NCI-H2171 treated with DMSO at 0.1 percent for 48 hours (cell line): Measurements from ENCODE around the gene SCRG1.

ENCODE experiments used
- DNase-seq: peaks from one replicate; lab custom pipeline; 2025; lab: John Stamatoyannopoulos, UW

The SCRG1 gene

GRCh38 chr4:173398779-173399415 is at the start of gene SCRG1:
TSS of gene SCRG1 (minus strand) at chr4:173399116. CDS start at chr4:173391414, 7,702 bp downstream.
- no peak for DNase-seq

GRCh38 chr4:173448103-173448502 is 49.2 kb upstream of the SCRG1 start:
- DNase-seq: peak; percentile 83

GRCh38 chr4:173446416-173446815 is 47.5 kb upstream of the SCRG1 start:
- no peak for DNase-seq

- no peak for DNase-seq
Observed at GRCh38 chr4:173443121-173443520, 44.2 kb upstream of the SCRG1 start.

GRCh38 chr4:173442223-173442932 is 43.5 kb upstream of the SCRG1 start:
- no peak for DNase-seq

- no peak for DNase-seq
Observed at GRCh38 chr4:173440888-173441287, 42.0 kb upstream of the SCRG1 start.

- DNase-seq: peak; percentile 54
Observed at GRCh38 chr4:173436771-173437265, 37.9 kb upstream of the SCRG1 start.

- DNase-seq: no peak
Observed at GRCh38 chr4:173436149-173436579, 37.2 kb upstream of the SCRG1 start.

- no peak for DNase-seq
Observed at GRCh38 chr4:173434231-173434630, 35.3 kb upstream of the SCRG1 start.

- no peak for DNase-seq
Observed at GRCh38 chr4:173433447-173433846, 34.5 kb upstream of the SCRG1 start.

GRCh38 chr4:173432430-173432829 is 33.5 kb upstream of the SCRG1 start:
- DNase-seq: no peak

- DNase-seq: no peak
Observed at GRCh38 chr4:173426064-173426463, 27.1 kb upstream of the SCRG1 start.

GRCh38 chr4:173424899-173425805 is 26.2 kb upstream of the SCRG1 start:
- DNase-seq: no peak

GRCh38 chr4:173420801-173421200 is 21.9 kb upstream of the SCRG1 start:
- no peak for DNase-seq

- DNase-seq: peak; percentile 43
Observed at GRCh38 chr4:173420324-173420752, 21.4 kb upstream of the SCRG1 start.

- no peak for DNase-seq
Observed at GRCh38 chr4:173418639-173419038, 19.7 kb upstream of the SCRG1 start.

- DNase-seq: no peak
Observed at GRCh38 chr4:173417833-173418232, 18.9 kb upstream of the SCRG1 start.

GRCh38 chr4:173415885-173416653 is 17.2 kb upstream of the SCRG1 start:
- no peak for DNase-seq

- no peak for DNase-seq
Observed at GRCh38 chr4:173415092-173415491, 16.2 kb upstream of the SCRG1 start.

GRCh38 chr4:173414456-173414855 is 15.5 kb upstream of the SCRG1 start:
- DNase-seq: no peak

GRCh38 chr4:173413036-173413435 is 14.1 kb upstream of the SCRG1 start:
- peak; percentile 57 for DNase-seq
